Suppressor macrophage (primary cell): ENCODE measurements around the gene SCP2.
"Not testable (repeated sequence)": the region's sequence is repeated elsewhere in the genome, so short reads cannot be mapped to it uniquely, and the experiment has no call there.

ENCODE experiments used
- DNase-seq, 4 experiments: peaks; one replicate each; pipeline ENCODE4 v3.0.0-alpha.2; 2020 to 2022

The SCP2 gene

GRCh38 chr1:52916241-52916975 is 10.7 kb upstream of the SCP2 start:
- no peak for DNase-seq

GRCh38 chr1:52917156-52917555 is 9.9 kb upstream of the SCP2 start:
- no peak for DNase-seq

- no peak for DNase-seq
Observed at GRCh38 chr1:52917581-52917980, 9.5 kb upstream of the SCP2 start.

GRCh38 chr1:52918201-52918600 is 8.9 kb upstream of the SCP2 start:
- DNase-seq, result no peak

- DNase-seq, result no peak
Observed at GRCh38 chr1:52919051-52919722, 7.9 kb upstream of the SCP2 start.

- DNase-seq, result no peak
Observed at GRCh38 chr1:52919723-52920483, 7.2 kb upstream of the SCP2 start.

GRCh38 chr1:52920791-52921291 is 6.2 kb upstream of the SCP2 start:
- DNase-seq, result no peak

- no peak for DNase-seq
Observed at GRCh38 chr1:52925571-52926005, 1.5 kb upstream of the SCP2 start.

- no peak for DNase-seq
Observed at GRCh38 chr1:52926864-52927211, 238 bp upstream of the SCP2 start.

GRCh38 chr1:52928015-52928404 is 934 bp downstream of the SCP2 start:
- peak in 1 of 4 experiments; percentile 13 for DNase-seq

- no peak for DNase-seq
Observed at GRCh38 chr1:52929019-52929418, 1.9 kb downstream of the SCP2 start.

- DNase-seq, result no peak
Observed at GRCh38 chr1:52937433-52938182, 10.5 kb downstream of the SCP2 start.

- no peak for DNase-seq
Observed at GRCh38 chr1:52938183-52938451, 11.0 kb downstream of the SCP2 start.

- DNase-seq, result no peak
Observed at GRCh38 chr1:52943876-52944416, 16.9 kb downstream of the SCP2 start.

GRCh38 chr1:52944566-52944965 is 17.5 kb downstream of the SCP2 start:
- no peak for DNase-seq

- DNase-seq, result no peak
Observed at GRCh38 chr1:52947490-52947889, 20.4 kb downstream of the SCP2 start.

GRCh38 chr1:52949602-52950001 is 22.5 kb downstream of the SCP2 start:
- not testable (repeated sequence) for DNase-seq

- DNase-seq, result no peak
Observed at GRCh38 chr1:52952112-52952511, 25.0 kb downstream of the SCP2 start.

- DNase-seq, result no peak
Observed at GRCh38 chr1:52955129-52955970, 28.3 kb downstream of the SCP2 start.

- no peak for DNase-seq
Observed at GRCh38 chr1:52963101-52963500, 36.0 kb downstream of the SCP2 start.

GRCh38 chr1:52967666-52968065 is 40.6 kb downstream of the SCP2 start:
- no peak for DNase-seq

GRCh38 chr1:52969234-52969633 is 42.2 kb downstream of the SCP2 start:
- DNase-seq, result not testable (repeated sequence)
